Aorta (tissue), 5 donors: ENCODE results near the gene NELL1. TPM values are rescaled to one million over a fixed set of nuclear protein-coding genes. Genes with fewer than 3 reads are reported as not detected.

Experiments
- ATAC-seq: fragments of 200-7000 bp; cut with Tn5 transposase; one replicate; pipeline ENCODE4 v1.9.1; 2022; ENCODE audit warnings: moderate library complexity; ENCODE audit not compliant: low FRiP score
- DNase-seq, 2 donors: peaks; one replicate each; pipeline ENCODE4 v3.0.0-alpha.2; 2020
- H3K27ac ChIP-seq, 2 donors: one replicate each; pipeline ENCODE4 v1.5.1; 2013; ENCODE audit warnings: low read length in 2 of 2, mild to moderate bottlenecking in 2 of 2, moderate library complexity in 2 of 2, control low read depth in 1 of 2, inconsistent platforms in 1 of 2, low read depth in 1 of 2
- H3K27me3 ChIP-seq, 2 donors: one replicate each; pipeline ENCODE4 v1.6.1; 2013; ENCODE audit warnings: control low read depth in 1 of 2, low read length in 1 of 2, mild to moderate bottlenecking in 1 of 2, moderate library complexity in 1 of 2; ENCODE audit not compliant: insufficient read depth in 2 of 2, control insufficient read depth in 1 of 2
- H3K36me3 ChIP-seq, 2 donors: one replicate each; pipeline ENCODE4 v1.6.1; 2013; ENCODE audit warnings: control low read depth in 1 of 2, low read length in 1 of 2, mild to moderate bottlenecking in 1 of 2; ENCODE audit not compliant: insufficient read depth in 2 of 2, control insufficient read depth in 1 of 2
- H3K4me1 ChIP-seq, 2 donors: one replicate each; pipeline ENCODE4 v1.6.1; 2013; ENCODE audit warnings: low read length in 2 of 2, control low read depth in 1 of 2, mild to moderate bottlenecking in 1 of 2, moderate library complexity in 1 of 2; ENCODE audit not compliant: insufficient read depth in 2 of 2, control insufficient read depth in 1 of 2
- H3K4me3 ChIP-seq, 2 donors: one replicate each; pipeline ENCODE4 v1.5.1; 2013; ENCODE audit warnings: low read length in 2 of 2, control low read depth in 1 of 2, mild to moderate bottlenecking in 1 of 2
- H3K9me3 ChIP-seq: one replicate; pipeline ENCODE4 v1.6.1; 2013; ENCODE audit warnings: mild to moderate bottlenecking, low read length; ENCODE audit not compliant: control insufficient read depth
- WGBS, 2 donors: extraction: QIAGEN DNeasy Blood & Tissue Kit; methylation state at CpG; one replicate each; pipeline ENCODE4 v1.1.7; 2013; 5-methylcytosine and 5-hydroxymethylcytosine counted together
- intact Hi-C, 2 donors: fragments of 100-400 bp; cut with DNase I; formaldehyde crosslinking; loops; one replicate each; pipeline versions ENCODE4 v1.14.2 to v1.15.0; 2022
- polyA plus RNA-seq, 2 donors: library from polyadenylated mRNA; stranded (reverse); fragments of 200-250 nt; gene quantifications; one replicate each; pipeline ENCODE4 v1.2.3, GENCODE V29; 2013
- total RNA-seq, 2 donors: library from RNA; stranded (reverse); fragmentation: NEBNext Ultra II Directional; extraction: Animal tissue kit (Norgen Biotek cat#: 25700); gene quantifications; one replicate each; pipeline ENCODE4 v1.2.1, GENCODE V29; 2021
- donor health status: healthy with polysubstance abuse.
- donor health status: Bipolar disorder and iron deficiency.
- donor health status: DM: no; HTN: no; CAD: no.
- donor health status: DM: no; HTN: no; CAD: no.
- donor health status: DM: yes; HTN: yes; CAD: no.

Gene NELL1
- total and polyA plus RNA-seq, 4 donors, result 0.88 TPM; not detected in 3

GRCh38 chr11:21561581-21561980, 892.2 kb downstream of the NELL1 start:
- DNase-seq (no peak), ATAC-seq (no peak)
- no peaks in the 10 kb centered on the region for H3K4me1 ChIP-seq
- H3K9me3 ChIP-seq, result no peaks in the 10 kb centered on the region
- 80 to 82% methylated on average over 1 of the region's 1 CpG for WGBS, 2 donors
- no peaks in the 10 kb centered on the region for H3K36me3 ChIP-seq
- intact Hi-C loops, result no loop called here
- H3K27ac ChIP-seq, result no peak overlapping the region
- H3K27me3 ChIP-seq, result no peaks in the 10 kb centered on the region
- H3K4me3 ChIP-seq, result no peak overlapping the region

GRCh38 chr11:21564095-21564494, 894.7 kb downstream of the NELL1 start:
- Histone ChIP-seq H3K27ac (no peak overlapping the region), H3K9me3 (no peaks in the 10 kb centered on the region), H3K4me3 (no peak overlapping the region), H3K27me3 (no peaks in the 10 kb centered on the region), H3K36me3 (no peaks in the 10 kb centered on the region), H3K4me1 (no peaks in the 10 kb centered on the region)
- intact Hi-C loops, result no loop called here
- ATAC-seq (no peak), DNase-seq (no peak)
- WGBS, 2 donors, result 61 to 69% methylated on average over 2 of the region's 2 CpGs

- Histone ChIP-seq H3K27ac (no peak overlapping the region), H3K4me1 (no peaks in the 10 kb centered on the region), H3K4me3 (no peak overlapping the region), H3K27me3 (no peaks in the 10 kb centered on the region), H3K36me3 (no peaks in the 10 kb centered on the region), H3K9me3 (no peaks in the 10 kb centered on the region)
- 62 to 65% methylated on average over 4 of the region's 4 CpGs for WGBS, 2 donors
- ATAC-seq (no peak), DNase-seq (no peak)
- intact Hi-C loops, result no loop called here
Observed at GRCh38 chr11:21564833-21565682, 895.7 kb downstream of the NELL1 start.

GRCh38 chr11:21566521-21567117, 897.2 kb downstream of the NELL1 start:
- intact Hi-C loops, result no loop called here
- DNase-seq (no peak), ATAC-seq (no peak)
- Histone ChIP-seq H3K27me3 (no peaks in the 10 kb centered on the region), H3K27ac (no peak overlapping the region), H3K4me1 (no peaks in the 10 kb centered on the region), H3K9me3 (no peaks in the 10 kb centered on the region), H3K36me3 (no peaks in the 10 kb centered on the region), H3K4me3 (no peak overlapping the region)
- WGBS, 2 donors, result 40 to 65% methylated on average over 2 of the region's 2 CpGs

- WGBS, 2 donors, result 53 to 54% methylated on average over 3 of the region's 3 CpGs
- no peak for DNase-seq
- Histone ChIP-seq H3K36me3 (no peaks in the 10 kb centered on the region), H3K4me3 (no peak overlapping the region), H3K4me1 (no peaks in the 10 kb centered on the region), H3K9me3 (no peaks in the 10 kb centered on the region), H3K27ac (no peak overlapping the region), H3K27me3 (no peaks in the 10 kb centered on the region)
- intact Hi-C loops, result no loop called here
- ATAC-seq, result no peak
Observed at GRCh38 chr11:21567645-21568290, 898.4 kb downstream of the NELL1 start.

- no peaks in the 10 kb centered on the region for H3K9me3 ChIP-seq
- no peaks in the 10 kb centered on the region for H3K27me3 ChIP-seq
- WGBS, 2 donors, result 31 to 39% methylated on average over 1 of the region's 1 CpG
Observed at GRCh38 chr11:21572210-21572609, 902.8 kb downstream of the NELL1 start.

GRCh38 chr11:21582791-21583190, 913.4 kb downstream of the NELL1 start:
- Histone ChIP-seq H3K36me3 (no peaks in the 10 kb centered on the region), H3K27me3 (no peaks in the 10 kb centered on the region), H3K9me3 (no peaks in the 10 kb centered on the region), H3K27ac (no peak overlapping the region), H3K4me3 (no peak overlapping the region), H3K4me1 (no peaks in the 10 kb centered on the region)
- DNase-seq (no peak), ATAC-seq (peak; percentile 36)
- intact Hi-C loops, result no loop called here
- 76 to 82% methylated on average over 1 of the region's 1 CpG for WGBS, 2 donors

More at GRCh38 chr11:21572210-21572609, 902.8 kb downstream of the NELL1 start:
- no peak for DNase-seq
- no peak for ATAC-seq
- intact Hi-C loops, result no loop called here
- H3K27ac ChIP-seq, result no peak overlapping the region
- no peaks in the 10 kb centered on the region for H3K4me1 ChIP-seq
- no peak overlapping the region for H3K4me3 ChIP-seq
- no peaks in the 10 kb centered on the region for H3K36me3 ChIP-seq

- DNase-seq (no peak), ATAC-seq (no peak)
- H3K9me3 ChIP-seq, result no peaks in the 10 kb centered on the region
- WGBS, 2 donors, result 29 to 36% methylated on average over 2 of the region's 2 CpGs
- H3K4me1 ChIP-seq, result no peaks in the 10 kb centered on the region
- H3K27ac ChIP-seq, result no peak overlapping the region
- H3K36me3 ChIP-seq, result no peaks in the 10 kb centered on the region
- no peaks in the 10 kb centered on the region for H3K27me3 ChIP-seq
- intact Hi-C loops, result no loop called here
- H3K4me3 ChIP-seq, result no peak overlapping the region
Observed at GRCh38 chr11:21588754-21589153, 919.4 kb downstream of the NELL1 start.
